OCI-LY1 (cell line): ENCODE data around the gene CARMIL1.

Experiments
- H2AFZ ChIP-seq: fragments of 200-600 bp; sonication (generic), shearing (Covaris generic); 2 replicates; pipeline ENCODE4 v1.6.0; 2014; ENCODE audit warnings: antibody characterized with exemption, mild to moderate bottlenecking, low read length
- H3F3A ChIP-seq: fragments of 200-600 bp; sonication (generic), shearing (Covaris generic); 2 replicates; pipeline ENCODE4 v1.6.0; 2014; ENCODE audit warnings: mild to moderate bottlenecking, antibody characterized with exemption, low read length, moderate library complexity; ENCODE audit not compliant: insufficient read depth
- H3K27ac ChIP-seq: fragments of 200-600 bp; sonication (generic); 2 replicates; pipeline ENCODE4 v1.5.1; 2014; ENCODE audit warnings: low read length, mixed run types, mild to moderate bottlenecking, low read depth; ENCODE audit not compliant: poor library complexity, severe bottlenecking
- H3K27me3 ChIP-seq: fragments of 200-600 bp; sonication (generic); 2 replicates; pipeline ENCODE4 v1.6.0; 2014; ENCODE audit warnings: antibody characterized with exemption, mild to moderate bottlenecking, low read length, moderate library complexity; ENCODE audit not compliant: insufficient read depth
- H3K36me3 ChIP-seq: fragments of 200-600 bp; sonication (generic); 2 replicates; pipeline ENCODE4 v1.6.1; 2014; ENCODE audit warnings: mild to moderate bottlenecking, antibody characterized with exemption, low read length, moderate library complexity, mixed read lengths; ENCODE audit not compliant: insufficient read depth
- H3K4me1 ChIP-seq: fragments of 200-600 bp; sonication (generic); 2 replicates; pipeline ENCODE4 v1.5.1; 2014; ENCODE audit warnings: mild to moderate bottlenecking, low read length, moderate library complexity; ENCODE audit not compliant: insufficient read depth, severe bottlenecking
- H3K4me2 ChIP-seq: fragments of 200-600 bp; sonication (generic), shearing (Covaris generic); 2 replicates; pipeline ENCODE4 v1.6.1; 2014; ENCODE audit warnings: low read length
- H3K4me3 ChIP-seq: fragments of 200-600 bp; sonication (generic); 2 replicates; pipeline ENCODE4 v1.5.1; 2014; ENCODE audit warnings: low read length, low read depth, mild to moderate bottlenecking, mixed read lengths; ENCODE audit not compliant: poor library complexity, severe bottlenecking
- H3K79me2 ChIP-seq: fragments of 200-600 bp; shearing (Covaris generic); 2 replicates; pipeline ENCODE4 v1.6.1; 2016; ENCODE audit warnings: mixed run types, low read length, mixed read lengths; ENCODE audit not compliant: insufficient read depth
- H3K9ac ChIP-seq: fragments of 200-600 bp; sonication (generic), shearing (Covaris generic); 2 replicates; pipeline ENCODE4 v1.6.1; 2014; ENCODE audit warnings: mild to moderate bottlenecking, low read length, mixed read lengths
- H3K9me2 ChIP-seq: fragments of 200-600 bp; sonication (generic), shearing (Covaris generic); 2 replicates; pipeline ENCODE4 v1.6.1; 2014; ENCODE audit warnings: low read depth, mild to moderate bottlenecking, low read length, mixed read lengths
- H3K9me3 ChIP-seq: fragments of 200-600 bp; shearing (Covaris generic); 2 replicates; pipeline ENCODE4 v1.6.1; 2014; ENCODE audit warnings: low read length, mixed read lengths
- H4K20me1 ChIP-seq: fragments of 200-600 bp; sonication (generic), shearing (Covaris generic); 2 replicates; pipeline ENCODE4 v1.6.0; 2016; ENCODE audit warnings: mild to moderate bottlenecking, low read length; ENCODE audit not compliant: insufficient read depth
- EZH2 ChIP-seq: fragments of 200-600 bp; sonication (generic), shearing (Covaris generic); IDR thresholded peaks from 2 replicates; pipeline ENCODE4 v1.8.0; 2017; ENCODE audit warnings: borderline replicate concordance, mixed run types, mild to moderate bottlenecking, antibody characterized with exemption, low read length, moderate library complexity, mixed read lengths
- TF ChIP-seq, protein P1 (sequence below): fragments of 200-600 bp; sonication (generic), shearing (Covaris generic); IDR thresholded peaks from 2 replicates; pipeline ENCODE4 v1.5.1; 2017; ENCODE audit warnings: mild to moderate bottlenecking, antibody characterized with exemption, low read length, moderate library complexity, mixed read lengths

CARMIL1 gene

DNA sequence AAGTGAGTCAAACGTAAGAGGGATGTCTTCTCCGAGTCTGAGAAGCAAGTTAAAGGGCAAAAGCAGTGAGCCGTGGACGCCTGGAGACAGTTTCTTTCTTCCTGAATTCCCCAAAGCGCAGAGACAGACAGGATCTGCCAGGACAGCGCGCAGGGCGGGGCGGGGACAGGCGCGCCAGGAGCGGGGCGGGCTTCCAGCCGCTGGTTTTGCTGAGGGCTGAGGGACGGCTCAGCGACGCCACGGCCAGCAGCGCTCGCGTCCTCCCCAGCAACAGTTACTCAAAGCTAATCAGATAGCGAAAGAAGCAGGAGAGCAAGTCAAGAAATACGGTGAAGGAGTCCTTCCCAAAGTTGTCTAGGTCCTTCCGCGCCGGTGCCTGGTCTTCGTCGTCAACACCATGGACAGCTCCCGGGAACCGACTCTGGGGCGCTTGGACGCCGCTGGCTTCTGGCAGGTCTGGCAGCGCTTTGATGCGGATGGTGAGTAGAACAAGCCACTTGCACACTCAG lies 372.9 kb downstream of the CARMIL1 start, which contains the start of gene SCGN:
SCGN (plus strand) TSS at position 209 of the 509 bp plus-strand sequence; CDS start at position 398, 189 bp downstream.
- no peak for TF ChIP-seq EZH2
- TF ChIP-seq, protein P1, sequence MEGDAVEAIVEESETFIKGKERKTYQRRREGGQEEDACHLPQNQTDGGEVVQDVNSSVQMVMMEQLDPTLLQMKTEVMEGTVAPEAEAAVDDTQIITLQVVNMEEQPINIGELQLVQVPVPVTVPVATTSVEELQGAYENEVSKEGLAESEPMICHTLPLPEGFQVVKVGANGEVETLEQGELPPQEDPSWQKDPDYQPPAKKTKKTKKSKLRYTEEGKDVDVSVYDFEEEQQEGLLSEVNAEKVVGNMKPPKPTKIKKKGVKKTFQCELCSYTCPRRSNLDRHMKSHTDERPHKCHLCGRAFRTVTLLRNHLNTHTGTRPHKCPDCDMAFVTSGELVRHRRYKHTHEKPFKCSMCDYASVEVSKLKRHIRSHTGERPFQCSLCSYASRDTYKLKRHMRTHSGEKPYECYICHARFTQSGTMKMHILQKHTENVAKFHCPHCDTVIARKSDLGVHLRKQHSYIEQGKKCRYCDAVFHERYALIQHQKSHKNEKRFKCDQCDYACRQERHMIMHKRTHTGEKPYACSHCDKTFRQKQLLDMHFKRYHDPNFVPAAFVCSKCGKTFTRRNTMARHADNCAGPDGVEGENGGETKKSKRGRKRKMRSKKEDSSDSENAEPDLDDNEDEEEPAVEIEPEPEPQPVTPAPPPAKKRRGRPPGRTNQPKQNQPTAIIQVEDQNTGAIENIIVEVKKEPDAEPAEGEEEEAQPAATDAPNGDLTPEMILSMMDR = no peak
- H3K27ac ChIP-seq = no peak within 1 kb of the TSS
- no peak within 1 kb of the TSS for H2AFZ ChIP-seq
- H3K4me2 ChIP-seq = no peak within 1 kb of the TSS
- no peaks in the 10 kb centered on the region for H3F3A ChIP-seq
- no peaks in the 10 kb centered on the region for H3K79me2 ChIP-seq
- no peaks in the 10 kb centered on the region for H3K4me1 ChIP-seq
- H3K9ac ChIP-seq = no peak within 1 kb of the TSS
- H3K36me3 ChIP-seq = no peaks in the 10 kb centered on the region
- no peaks in the 10 kb centered on the region for H4K20me1 ChIP-seq
- H3K27me3 ChIP-seq = no peaks in the 10 kb centered on the region
- H3K9me3 ChIP-seq = no peaks in the 10 kb centered on the region
- H3K4me3 ChIP-seq = no peak within 1 kb of the TSS
- no peaks in the 10 kb centered on the region for H3K9me2 ChIP-seq

DNA sequence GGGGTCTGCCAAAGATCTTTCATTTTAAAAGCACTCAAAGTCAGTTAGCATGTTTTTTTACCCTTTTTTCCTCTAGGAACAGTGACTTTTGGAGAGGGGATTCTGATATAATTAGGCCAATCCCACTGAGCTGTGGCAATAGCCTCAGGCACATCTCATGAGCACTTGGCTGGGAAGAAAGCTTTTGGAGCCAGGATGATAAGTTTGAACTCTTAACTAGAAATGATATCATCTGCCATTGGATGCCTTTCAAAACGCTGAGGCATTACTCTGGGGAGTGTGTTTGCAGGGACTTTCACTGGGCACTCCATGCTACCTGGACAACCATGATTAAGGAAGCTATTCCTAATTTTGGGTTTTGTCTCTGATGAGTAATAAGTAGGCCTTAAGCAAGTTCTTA lies 376.5 kb downstream of the CARMIL1 start:
- no peak overlapping the region for H2AFZ ChIP-seq
- H3K27ac ChIP-seq = no peak overlapping the region
- TF ChIP-seq, protein P1 = no peak
- TF ChIP-seq EZH2 = no peak
- no peak overlapping the region for H3K4me2 ChIP-seq
- H4K20me1 ChIP-seq = no peaks in the 10 kb centered on the region
- no peaks in the 10 kb centered on the region for H3K79me2 ChIP-seq
- H3K9me2 ChIP-seq = no peaks in the 10 kb centered on the region
- H3K9me3 ChIP-seq = no peaks in the 10 kb centered on the region
- no peak overlapping the region for H3K4me3 ChIP-seq
- no peaks in the 10 kb centered on the region for H3K4me1 ChIP-seq
- no peaks in the 10 kb centered on the region for H3K27me3 ChIP-seq
- no peaks in the 10 kb centered on the region for H3K36me3 ChIP-seq
- no peak overlapping the region for H3K9ac ChIP-seq
- no peaks in the 10 kb centered on the region for H3F3A ChIP-seq

DNA sequence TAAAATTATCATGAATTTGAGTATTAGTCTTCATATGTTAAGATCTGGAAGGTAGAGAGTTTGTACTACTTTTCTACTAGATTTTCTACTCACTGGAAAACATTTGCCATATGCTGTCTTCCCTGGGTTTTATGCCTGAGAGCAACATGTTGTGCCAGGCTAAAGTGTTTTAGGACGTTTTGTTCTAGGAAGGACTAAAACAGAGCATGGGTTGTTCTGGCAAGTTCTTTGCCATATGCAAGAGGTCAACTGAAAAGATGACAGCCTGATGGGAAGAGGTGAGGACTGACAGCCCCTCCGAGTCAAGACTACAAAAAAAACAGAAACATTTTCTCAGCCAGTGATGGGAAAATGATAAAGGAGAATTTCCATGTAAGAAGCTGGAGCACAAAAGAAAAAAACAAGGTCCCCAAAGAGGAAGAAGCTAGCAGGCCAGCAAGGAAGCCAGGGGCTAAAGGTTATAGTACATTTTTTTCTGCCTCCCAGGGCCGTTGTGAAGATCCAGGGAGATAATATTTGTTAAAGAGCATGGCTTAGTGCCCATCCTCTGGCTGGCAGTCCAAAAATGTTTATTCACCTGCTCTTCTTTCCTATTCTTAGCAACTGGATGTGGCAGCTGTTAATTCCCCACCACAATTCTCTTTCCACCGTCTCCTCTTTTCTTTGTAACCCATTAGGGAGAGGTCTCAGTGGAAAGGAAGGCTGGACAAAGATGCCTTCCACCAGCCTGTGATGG lies 380.6 kb downstream of the CARMIL1 start:
- Histone ChIP-seq H3K79me2 (no peaks in the 10 kb centered on the region), H3K9ac (no peak overlapping the region), H3F3A (no peaks in the 10 kb centered on the region), H2AFZ (no peak overlapping the region), H3K27ac (no peak overlapping the region), H3K9me3 (no peaks in the 10 kb centered on the region), H4K20me1 (no peaks in the 10 kb centered on the region), H3K27me3 (no peaks in the 10 kb centered on the region), H3K4me3 (no peak overlapping the region), H3K4me1 (no peaks in the 10 kb centered on the region), H3K4me2 (no peak overlapping the region), H3K36me3 (no peaks in the 10 kb centered on the region), H3K9me2 (no peaks in the 10 kb centered on the region)
- TF ChIP-seq, protein P1 = no peak
- TF ChIP-seq EZH2 = no peak
